Nucleus accumbens (tissue), 56 donors: ENCODE measurements around the gene CDH16.
"Not testable (repeated sequence)": the region's sequence is repeated elsewhere in the genome, so short reads cannot be mapped to it uniquely, and the experiment has no call there.

Source experiments
- DNase-seq, 56 donors: peaks; one replicate each; lab custom pipeline; 2025; lab: John Stamatoyannopoulos, UW

Gene CDH16

DNA sequence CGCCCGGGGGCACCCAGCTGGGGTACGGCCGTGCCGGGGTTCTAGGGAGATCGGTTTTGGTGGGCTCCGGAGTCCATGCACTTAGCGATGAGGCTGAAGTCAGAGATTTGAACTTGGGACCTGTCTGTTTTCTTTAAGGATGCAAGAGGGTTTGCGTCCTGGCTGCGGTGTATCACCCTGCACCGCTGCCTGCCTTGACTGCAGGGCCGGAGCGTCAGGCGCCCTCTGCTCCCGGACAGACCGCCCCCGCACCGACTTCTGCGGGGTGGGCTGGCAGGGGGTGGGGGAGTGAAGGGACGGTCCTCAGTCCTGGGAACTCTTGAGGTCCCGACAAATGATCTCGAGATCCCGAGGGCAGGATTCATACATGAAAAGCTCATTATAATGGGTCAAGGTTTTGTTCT is 37.7 kb downstream of the CDH16 start:
- peak in 3 of 56 donors; percentile 21 to 40 (median 36) for DNase-seq

DNA sequence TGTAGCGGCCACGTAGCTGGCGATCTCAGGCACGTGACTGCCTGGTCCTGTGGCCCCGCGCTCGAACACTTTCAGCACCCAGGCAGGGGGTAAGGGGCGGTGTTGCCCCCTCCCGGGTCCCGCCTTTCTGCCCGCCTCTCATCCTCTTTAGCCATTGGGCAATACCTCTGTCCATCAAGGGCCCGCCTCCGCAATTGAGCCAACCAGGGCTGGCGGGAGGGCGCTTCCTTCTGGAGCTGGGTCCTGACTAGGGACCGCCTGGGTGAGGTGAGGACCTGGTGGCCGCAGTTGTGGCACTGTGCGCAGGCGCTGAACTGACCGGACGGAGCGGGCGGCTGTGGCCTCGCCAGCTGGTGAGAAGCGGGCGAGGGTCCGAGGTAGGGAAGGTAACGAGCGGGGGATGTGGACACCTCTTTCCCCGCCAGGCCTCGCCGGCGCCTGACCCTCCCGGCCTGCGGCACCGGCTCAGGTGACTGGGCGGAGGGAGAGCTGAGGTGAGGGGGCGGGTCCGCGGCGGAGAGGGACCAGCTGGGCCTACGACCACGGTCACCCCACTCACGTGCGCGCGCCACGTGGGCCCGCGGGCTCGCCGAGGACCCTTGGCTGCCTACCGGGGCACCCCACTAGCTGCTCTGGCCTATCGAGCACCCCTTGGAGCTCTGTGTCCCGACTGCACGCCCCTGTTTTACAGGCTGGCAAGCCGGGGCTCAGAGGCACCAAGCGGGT is 38.2 kb downstream of the CDH16 start, which contains the start of gene PDP2:
PDP2 (plus strand) TSS at position 228 of the 726 bp plus-strand sequence. CDS start 3,770 bp downstream, outside the sequence.
- peak; percentile 46 to 96 (median 89) for DNase-seq

DNA sequence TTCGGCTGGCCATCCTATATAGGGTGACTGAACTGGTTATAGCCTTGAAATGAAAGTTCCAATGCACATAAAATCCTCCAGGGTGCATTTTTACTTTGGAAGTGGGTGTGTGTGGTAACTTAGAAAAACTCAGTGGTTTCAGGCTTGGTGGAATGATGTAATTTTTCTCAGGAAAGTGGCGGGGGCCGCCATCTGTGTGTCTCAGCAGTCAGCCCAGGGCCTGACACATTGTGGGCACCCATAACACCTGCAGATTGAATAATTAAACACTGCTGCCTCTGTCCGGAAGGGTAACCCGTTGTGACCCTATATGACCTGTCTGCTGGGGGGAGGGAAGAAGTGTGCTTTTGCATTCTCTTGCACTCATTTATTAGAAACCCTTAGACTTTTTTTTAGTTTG is 40.6 kb downstream of the CDH16 start:
- no peak for DNase-seq

DNA sequence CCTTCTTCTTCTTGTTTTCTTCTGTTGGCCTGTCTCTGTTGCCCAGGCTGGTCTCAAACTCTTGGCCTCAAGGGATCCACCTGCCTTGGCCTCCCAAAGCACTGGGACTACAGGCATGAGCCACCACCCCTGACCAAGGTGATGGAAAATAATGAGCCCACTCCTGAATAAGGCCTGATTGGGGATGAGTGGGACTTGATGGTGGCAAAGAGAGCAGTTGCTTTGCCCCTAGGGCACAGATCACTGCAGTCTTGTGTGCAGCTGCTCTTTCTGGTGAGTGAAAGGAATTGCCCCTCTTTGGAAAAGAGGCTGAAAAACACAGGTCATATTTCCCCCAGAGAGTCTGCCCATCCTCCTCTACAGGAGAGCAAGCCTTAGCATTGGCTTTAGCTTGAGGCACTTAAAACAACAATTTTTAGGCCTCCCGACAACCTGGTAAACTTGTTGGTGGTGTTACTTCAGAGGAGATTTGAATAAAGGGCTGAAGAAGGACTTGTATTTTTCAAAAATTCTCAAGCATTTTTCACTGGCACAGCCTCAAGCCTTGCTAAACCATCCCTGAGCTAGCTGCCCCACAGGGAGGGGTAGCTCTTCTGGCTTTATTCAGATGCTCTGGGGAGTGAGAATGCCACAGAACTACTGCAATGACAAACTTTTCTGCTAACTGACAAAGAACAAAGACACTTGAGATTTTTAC is 44.5 kb downstream of the CDH16 start:
- DNase-seq, result no peak

DNA sequence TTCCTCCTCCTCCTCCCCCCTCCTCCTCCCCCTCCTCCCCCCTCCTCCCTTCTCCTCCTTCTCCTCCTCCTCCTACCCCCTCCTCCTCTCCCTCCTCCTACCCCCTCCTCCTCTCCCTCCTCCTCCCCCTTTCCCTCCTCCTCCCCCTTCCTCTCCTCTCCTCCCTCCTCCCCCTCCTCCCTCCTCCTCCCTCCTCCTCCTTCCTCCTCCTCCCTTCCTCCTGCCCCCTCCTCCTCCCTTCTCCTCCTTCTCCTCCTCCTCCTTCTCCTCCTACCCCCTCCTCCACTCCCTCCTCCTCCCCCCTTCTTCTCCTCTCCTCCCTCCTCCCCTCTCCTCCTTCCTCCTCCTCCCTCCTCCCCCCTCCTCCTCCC is 45.0 kb downstream of the CDH16 start:
- DNase-seq, result no peak

DNA sequence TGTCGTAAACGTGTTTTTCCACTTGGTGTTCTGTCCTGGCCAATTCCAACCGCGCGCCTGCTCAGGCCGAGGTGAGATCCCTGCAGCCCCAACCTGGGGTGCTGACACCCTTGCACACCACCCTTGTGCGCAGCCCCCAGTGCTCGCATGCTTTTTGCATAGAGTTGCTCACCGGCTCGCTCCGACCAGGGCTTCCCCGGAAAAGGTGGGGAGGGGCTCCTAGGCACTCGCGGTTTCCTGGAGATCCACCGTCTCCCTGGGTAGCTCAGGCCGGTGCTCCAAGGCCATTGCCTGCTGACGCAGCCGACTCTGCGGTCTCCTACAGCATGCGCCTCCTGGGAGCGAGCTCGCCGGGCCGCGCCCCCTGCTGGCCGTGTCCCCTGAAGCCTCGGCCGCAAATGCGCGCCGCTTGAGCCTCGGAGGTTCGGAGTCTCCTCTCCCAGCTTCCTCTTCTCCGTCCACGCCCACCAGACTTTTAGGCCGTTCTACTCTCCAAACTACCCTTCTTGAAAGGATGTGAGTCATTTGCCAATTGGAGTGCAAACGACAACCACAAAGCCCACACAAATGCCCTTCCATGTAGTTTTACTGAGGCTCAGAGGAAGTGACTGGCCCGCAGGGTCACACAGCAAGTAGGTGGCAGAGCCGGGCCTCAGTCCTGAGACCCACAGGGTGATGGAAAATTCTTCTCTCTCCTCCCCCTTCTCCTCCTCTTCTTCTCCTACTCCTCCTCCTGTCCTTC is 45.6 kb downstream of the CDH16 start:
- DNase-seq, result peak in 55 of 56 donors; percentile 27 to 89 (median 72)

DNA sequence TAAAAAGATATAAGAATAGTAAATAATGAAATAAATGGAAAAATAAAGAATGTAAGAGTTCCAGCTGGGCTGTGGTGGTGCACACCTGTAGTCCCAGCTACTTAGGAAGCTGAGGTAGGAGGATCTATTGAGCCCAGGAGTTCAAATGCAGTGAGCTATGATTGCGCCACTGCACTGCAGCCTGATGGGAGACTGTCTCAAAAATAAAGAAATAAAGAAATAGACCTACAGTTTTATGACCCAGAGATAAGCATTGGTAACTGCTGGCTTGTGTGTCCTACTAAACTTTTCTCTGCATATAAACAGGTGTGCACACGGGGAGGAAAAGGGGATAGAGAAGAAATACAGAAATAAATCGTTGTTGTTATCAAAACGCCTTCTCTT is 46.1 kb downstream of the CDH16 start:
- DNase-seq, result no peak

DNA sequence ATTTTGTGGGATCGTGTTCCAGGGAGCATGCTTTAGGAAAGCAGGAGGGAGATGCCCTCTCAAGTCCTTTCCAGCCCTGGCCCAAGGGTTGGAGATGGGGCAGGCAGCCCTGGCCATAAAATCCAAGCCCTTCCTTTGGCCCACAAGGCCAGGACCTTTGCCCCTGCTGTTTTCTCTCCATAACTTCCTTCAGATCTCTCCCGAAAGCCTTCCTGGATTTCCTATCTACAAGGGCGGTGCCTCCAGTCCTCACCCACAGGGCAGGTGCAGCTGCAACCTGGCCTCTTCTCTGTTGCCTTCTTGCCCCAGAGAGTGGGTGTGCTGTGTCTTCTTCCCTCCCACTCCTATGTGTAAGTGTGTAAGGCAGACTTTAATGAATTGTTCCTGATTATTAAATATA is 46.8 kb downstream of the CDH16 start:
- no peak for DNase-seq

DNA sequence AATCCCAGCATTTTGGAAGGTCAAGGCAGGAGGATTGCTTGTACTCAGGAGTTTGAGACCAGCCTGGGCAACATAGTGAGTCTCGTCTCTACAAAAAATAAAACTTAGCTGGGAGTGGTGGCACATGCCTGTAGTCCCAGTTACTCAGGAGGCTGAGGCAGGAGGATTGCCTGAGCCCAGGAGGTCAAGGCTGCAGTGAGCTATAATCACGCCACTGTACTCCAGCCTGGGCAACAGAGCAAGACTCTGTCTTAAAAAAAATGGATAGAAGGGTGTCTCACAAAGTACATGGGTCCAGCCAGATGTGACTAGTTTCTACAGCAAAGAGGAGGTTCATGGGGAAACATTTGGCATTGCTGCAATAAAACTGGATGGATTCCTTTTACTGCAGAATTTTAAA is 47.3 kb downstream of the CDH16 start:
- not testable (repeated sequence) for DNase-seq

DNA sequence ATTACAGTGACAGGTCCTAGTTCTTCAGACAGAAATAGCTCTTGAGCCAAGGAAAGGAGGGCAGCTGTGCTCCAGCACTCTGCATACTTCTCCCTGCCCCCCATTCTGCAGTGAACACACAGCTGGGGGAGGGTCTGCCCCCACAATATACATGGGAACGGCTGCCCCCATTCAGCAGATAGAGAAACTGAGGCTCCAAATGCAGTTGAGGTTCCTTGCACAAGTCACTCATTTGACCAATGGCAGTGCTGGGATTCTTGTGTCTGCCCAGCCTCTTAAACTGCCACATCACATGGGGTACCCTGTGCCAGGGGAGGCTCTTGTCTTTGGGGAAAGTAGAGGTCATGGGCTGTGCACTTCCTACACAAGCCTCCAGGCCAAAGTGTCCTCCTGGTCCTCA is 49.3 kb downstream of the CDH16 start:
- no peak for DNase-seq

DNA sequence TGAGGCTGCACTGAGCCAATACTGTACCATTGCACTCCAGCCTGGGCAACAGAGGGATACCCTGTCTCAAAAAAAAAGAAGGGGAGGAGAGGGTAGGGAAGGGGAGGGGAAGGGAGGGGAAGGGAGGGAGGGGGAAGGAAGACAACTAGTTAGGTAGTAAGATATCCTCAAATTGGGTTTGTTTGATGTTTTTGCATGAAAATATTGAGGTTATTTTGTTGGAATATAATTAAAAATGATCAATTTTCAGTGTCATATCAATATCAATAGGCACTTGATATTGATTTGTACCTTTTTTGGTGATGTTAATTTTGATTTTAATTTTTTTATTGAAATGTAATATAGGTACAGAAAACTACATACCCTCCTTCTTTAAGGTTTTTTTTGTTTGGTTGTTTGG is 55.0 kb downstream of the CDH16 start:
- DNase-seq, result no peak

DNA sequence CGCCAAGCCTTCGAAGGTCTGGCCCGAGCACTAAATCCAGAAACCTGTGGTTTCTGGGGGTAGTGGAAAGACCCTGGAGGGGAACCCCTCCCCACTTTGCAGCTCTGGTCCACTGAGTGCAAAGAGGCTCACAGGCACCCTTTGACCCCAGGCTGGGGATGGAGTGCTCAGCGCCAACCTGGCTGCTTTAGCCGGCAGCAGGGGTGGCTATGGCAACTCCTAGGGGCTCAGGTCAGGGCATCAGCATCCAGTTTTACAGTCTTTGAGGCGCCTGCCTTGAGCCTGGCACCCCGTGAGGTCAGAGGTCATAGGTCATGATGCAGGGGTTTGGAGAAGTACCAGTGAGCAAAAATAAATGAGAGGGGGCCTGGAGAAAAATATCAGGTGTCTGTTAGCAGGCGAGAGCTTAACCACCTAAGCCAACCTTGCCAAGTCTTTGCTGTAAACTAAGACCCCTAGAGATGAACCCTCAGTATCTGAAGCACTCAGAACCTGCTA is 56.6 kb downstream of the CDH16 start:
- no peak for DNase-seq

DNA sequence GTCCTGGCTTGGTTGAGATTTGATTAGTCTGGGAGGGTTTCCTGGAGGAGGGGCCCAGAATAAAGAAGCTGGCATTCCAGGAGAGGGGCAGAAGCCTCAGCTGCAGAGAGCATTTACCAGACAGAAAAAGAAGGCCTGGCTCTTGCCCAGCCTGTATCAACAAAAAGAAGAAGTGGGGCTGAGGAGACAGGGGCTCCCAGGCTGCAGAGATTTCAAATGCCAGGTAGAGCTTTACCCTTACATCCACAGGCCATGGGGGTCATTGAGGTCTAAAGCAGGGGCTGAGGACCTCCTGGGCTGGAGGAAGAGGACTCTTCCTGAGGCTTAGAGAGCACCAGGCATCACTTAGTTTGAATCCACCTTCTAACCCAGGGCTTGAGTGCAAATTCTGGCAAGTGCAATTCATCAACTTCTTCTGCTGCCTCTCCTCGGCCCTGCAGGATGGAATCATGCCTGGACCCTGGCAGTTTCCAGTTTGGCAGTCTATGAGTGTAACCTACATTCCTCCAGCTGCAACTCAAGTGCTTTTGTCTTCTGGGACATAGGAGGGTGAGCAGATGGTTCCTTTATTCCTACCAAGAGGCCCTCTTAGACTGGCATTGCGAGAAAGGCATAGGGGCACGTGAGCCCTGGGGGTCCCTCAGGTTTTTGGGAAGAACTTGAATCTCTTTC is 59.2 kb downstream of the CDH16 start:
- DNase-seq, result no peak

DNA sequence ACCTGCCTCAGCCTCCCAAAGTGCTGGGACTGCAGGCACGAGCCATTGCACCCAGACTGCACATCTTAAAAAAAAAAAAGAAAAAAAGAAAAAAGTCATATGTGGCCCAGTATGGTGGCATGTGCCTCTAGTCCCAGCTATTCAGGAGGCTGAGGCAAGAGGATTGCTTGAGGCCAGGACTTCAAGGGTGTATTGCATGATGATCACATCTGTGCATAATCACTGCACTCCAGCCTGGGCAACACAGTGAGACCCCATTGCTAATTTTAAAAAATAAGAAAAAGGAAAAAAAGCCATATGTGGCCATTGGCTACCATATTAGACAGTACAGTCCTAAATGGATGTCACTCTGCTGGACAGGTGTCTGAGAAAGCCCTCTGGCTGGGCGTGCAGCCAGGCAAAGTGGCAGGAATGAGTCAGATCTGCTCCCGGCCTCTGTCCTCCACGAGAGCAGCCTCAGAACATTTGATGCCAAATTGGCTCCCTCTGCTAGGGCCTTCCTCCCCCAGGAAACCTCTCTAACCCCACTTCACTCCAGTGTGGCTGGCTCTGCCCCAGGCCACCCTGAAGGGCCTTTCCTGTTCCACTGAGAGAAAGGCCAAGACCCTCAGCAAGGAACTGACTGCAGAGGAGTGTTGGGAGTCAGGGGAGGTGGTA is 59.8 kb downstream of the CDH16 start:
- no peak for DNase-seq
